Neural cell (in vitro differentiated cells): Measurements from ENCODE around the gene MTA1. TPM values are rescaled to one million over a fixed set of nuclear protein-coding genes. Genes with fewer than 3 reads are reported as not detected.

Experiments
- H2AFZ ChIP-seq: fragments of 200-600, 300-800 bp; sonication (generic), shearing (Covaris generic); 2 replicates; pipeline ENCODE4 v1.6.0; 2014; ENCODE audit warnings: low read depth, mild to moderate bottlenecking, antibody characterized with exemption, low read length, moderate library complexity
- H3F3A ChIP-seq: fragments of 200-600 bp; shearing (Covaris generic); 2 replicates; pipeline ENCODE4 v1.6.1; 2016; ENCODE audit warnings: mild to moderate bottlenecking, moderate library complexity, mixed read lengths, antibody characterized with exemption, low read length; ENCODE audit not compliant: insufficient read depth, poor library complexity, severe bottlenecking
- H3K27ac ChIP-seq: fragments of 200-600, 300-800 bp; sonication (generic), shearing (Covaris generic); 2 replicates; pipeline ENCODE4 v1.5.1; 2014; ENCODE audit warnings: mild to moderate bottlenecking, low read length, moderate library complexity
- H3K27me3 ChIP-seq: fragments of 300-800, 200-600 bp; sonication (generic), shearing (Covaris generic); 2 replicates; pipeline ENCODE4 v1.6.0; 2014; ENCODE audit warnings: mild to moderate bottlenecking, low read depth, low read length, moderate library complexity; ENCODE audit not compliant: insufficient read depth
- H3K36me3 ChIP-seq: fragments of 300-800, 200-600 bp; sonication (generic), shearing (Covaris generic); 2 replicates; pipeline ENCODE4 v1.5.1; 2014; ENCODE audit warnings: mild to moderate bottlenecking, antibody characterized with exemption, low read length, moderate library complexity; ENCODE audit not compliant: insufficient read depth
- H3K4me2 ChIP-seq: fragments of 300-800, 200-600 bp; sonication (generic), shearing (Covaris generic); 2 replicates; pipeline ENCODE4 v1.6.0; 2014; ENCODE audit warnings: mild to moderate bottlenecking, low read length
- H3K4me3 ChIP-seq: fragments of 300-800, 200-600 bp; sonication (generic), shearing (Covaris generic); 2 replicates; pipeline ENCODE4 v1.5.1; 2014; ENCODE audit warnings: mild to moderate bottlenecking, low read length, moderate library complexity
- H3K79me2 ChIP-seq: fragments of 200-600 bp; shearing (Covaris generic); replicated peaks from 2 replicates; pipeline ENCODE4 v1.6.0; 2014; ENCODE audit warnings: mild to moderate bottlenecking, low read length, moderate library complexity; ENCODE audit not compliant: insufficient read depth
- H3K9ac ChIP-seq: fragments of 300-800, 200-600 bp; sonication (generic), shearing (Covaris generic); 2 replicates; pipeline ENCODE4 v1.6.1; 2016; ENCODE audit warnings: mild to moderate bottlenecking, low read length, mixed read lengths
- H3K9me2 ChIP-seq: fragments of 200-600 bp; shearing (Covaris generic); 2 replicates; pipeline ENCODE4 v1.6.1; 2016; ENCODE audit warnings: mild to moderate bottlenecking, low read length, mixed read lengths; ENCODE audit not compliant: insufficient read depth
- H3K9me3 ChIP-seq: fragments of 200-600, 300-800 bp; sonication (generic), shearing (Covaris generic); 2 replicates; pipeline ENCODE4 v1.6.1; 2016; ENCODE audit warnings: mild to moderate bottlenecking, mixed run types, low read length, moderate library complexity, mixed read lengths
- H4K20me1 ChIP-seq: fragments of 200-600 bp; shearing (Covaris generic); 2 replicates; pipeline ENCODE4 v1.6.1; 2016; ENCODE audit warnings: mild to moderate bottlenecking, mixed run types; ENCODE audit not compliant: insufficient read depth
- EP300 ChIP-seq: fragments of 450-650 bp; conservative IDR thresholded peaks from 2 replicates; pipeline ENCODE4 v1.6.1; 2014; ENCODE audit warnings: antibody characterized with exemption, mild to moderate bottlenecking, moderate library complexity; ENCODE audit not compliant: poor library complexity, severe bottlenecking
- EZH2 ChIP-seq: fragments of 200-600, 300-800 bp; shearing (Covaris generic), sonication (generic); IDR thresholded peaks from 2 replicates; pipeline ENCODE4 v1.6.1; 2014; ENCODE audit warnings: antibody characterized with exemption, low read length, borderline replicate concordance, mild to moderate bottlenecking; ENCODE audit not compliant: insufficient read depth, poor library complexity, severe bottlenecking
- MXI1 ChIP-seq: fragments of 450-650 bp; conservative IDR thresholded peaks from 2 replicates; pipeline ENCODE4 v1.6.1; 2014; ENCODE audit warnings: antibody characterized with exemption, mild to moderate bottlenecking; ENCODE audit not compliant: poor library complexity, severe bottlenecking
- POLR2AphosphoS5 ChIP-seq: IDR thresholded peaks from 2 replicates; pipeline ENCODE4 v1.6.1; 2012
- RAD21 ChIP-seq: fragments of 450-650 bp; conservative IDR thresholded peaks from 2 replicates; pipeline ENCODE4 v1.6.1; 2014; ENCODE audit warnings: antibody characterized with exemption, mild to moderate bottlenecking, moderate library complexity
- REST ChIP-seq: IDR thresholded peaks from 2 replicates; pipeline ENCODE4 v1.6.1; 2012; ENCODE audit warnings: borderline replicate concordance
- SMC3 ChIP-seq: fragments of 450-650 bp; conservative IDR thresholded peaks from 2 replicates; pipeline ENCODE4 v1.6.1; 2014; ENCODE audit warnings: antibody characterized with exemption, mild to moderate bottlenecking, moderate library complexity; ENCODE audit not compliant: poor library complexity
- TAF1 ChIP-seq: IDR thresholded peaks from 2 replicates; pipeline ENCODE4 v1.6.1; 2012; ENCODE audit warnings: low read depth
- polyA plus RNA-seq: library from polyadenylated mRNA; depleted of rRNA; stranded (reverse); fragments of >200 nt; gene quantifications from 2 replicates; pipeline ENCODE4 v1.2.3, GENCODE V29; 2014

The MTA1 gene
- polyA plus RNA-seq, 1 donor from 2014 or later = 94.0 TPM

- Histone ChIP-seq H4K20me1 (no peaks in the 10 kb centered on the region), H3K9me2 (no peaks in the 10 kb centered on the region), H3K36me3 (no peaks in the 10 kb centered on the region), H2AFZ (no peak overlapping the region), H3K27me3 (no peaks in the 10 kb centered on the region), H3F3A (no peaks in the 10 kb centered on the region), H3K27ac (no peak overlapping the region), H3K79me2 (no peaks in the 10 kb centered on the region), H3K4me2 (no peak overlapping the region), H3K9me3 (no peaks in the 10 kb centered on the region), H3K9ac (no peak overlapping the region), H3K4me3 (no peak overlapping the region)
- no peak for TF ChIP-seq EP300
- TF ChIP-seq TAF1 = no peak
- no peak for TF ChIP-seq RAD21
- TF ChIP-seq REST = no peak
- TF ChIP-seq POLR2AphosphoS5 = no peak
- TF ChIP-seq SMC3 = no peak
- no peak for TF ChIP-seq EZH2
- no peak for TF ChIP-seq MXI1
Observed at GRCh38 chr14:105508601-105509000, 89.0 kb downstream of the MTA1 start.

GRCh38 chr14:105517096-105517495 lies 97.5 kb downstream of the MTA1 start:
- no peak overlapping the region for H3K27ac ChIP-seq
- no peaks in the 10 kb centered on the region for H3F3A ChIP-seq
- TF ChIP-seq SMC3 (no peak), MXI1 (no peak), RAD21 (no peak), EP300 (no peak), REST (no peak), EZH2 (no peak)
- no peak overlapping the region for H2AFZ ChIP-seq
- no peaks in the 10 kb centered on the region for H3K9me2 ChIP-seq
- H3K27me3 ChIP-seq = no peaks in the 10 kb centered on the region
- no peak overlapping the region for H3K4me2 ChIP-seq
- no peaks in the 10 kb centered on the region for H4K20me1 ChIP-seq
- H3K36me3 ChIP-seq = no peaks in the 10 kb centered on the region
- H3K9ac ChIP-seq = no peak overlapping the region
- H3K4me3 ChIP-seq = no peak overlapping the region
- H3K79me2 ChIP-seq = no peaks in the 10 kb centered on the region
- H3K9me3 ChIP-seq = no peaks in the 10 kb centered on the region
